Measurements from ENCODE around the gene RANBP3.
A peak's percentile ranks its signal among the peaks of the same experiment; 100 is the strongest.

RANBP3 gene

GRCh38 chr19:5918463-5919079, 59.4 kb downstream of the RANBP3 start:
- no peak for DNase-seq

- DNase-seq: no peak
Measured at GRCh38 chr19:5917431-5918107, 60.4 kb downstream of the RANBP3 start.

GRCh38 chr19:5916181-5916708, 61.7 kb downstream of the RANBP3 start:
- DNase-seq: no peak

- no peak for DNase-seq
Measured at GRCh38 chr19:5915782-5916165, 62.2 kb downstream of the RANBP3 start.

GRCh38 chr19:5914946-5915781, 62.8 kb downstream of the RANBP3 start:
- DNase-seq: no peak

GRCh38 chr19:5914358-5914774, 63.6 kb downstream of the RANBP3 start:
- DNase-seq: no peak

- DNase-seq: no peak
Measured at GRCh38 chr19:5913739-5914357, 64.1 kb downstream of the RANBP3 start, which contains the start of gene CAPS. Gene CAPS, plus strand, starts transcription at chr19:5914254. Its CDS starts 153 bp downstream, at chr19:5914407.

GRCh38 chr19:5911366-5911765, 66.6 kb downstream of the RANBP3 start:
- DNase-seq: no peak

- DNase-seq: no peak
Measured at GRCh38 chr19:5910638-5910907, 67.4 kb downstream of the RANBP3 start.

GRCh38 chr19:5908773-5909442, 69.0 kb downstream of the RANBP3 start:
- no peak for DNase-seq

- DNase-seq: no peak
Measured at GRCh38 chr19:5907241-5907640, 70.7 kb downstream of the RANBP3 start.

GRCh38 chr19:5905114-5905778, 72.7 kb downstream of the RANBP3 start:
- DNase-seq: no peak

GRCh38 chr19:5904352-5905113, 73.4 kb downstream of the RANBP3 start, which contains the start of gene VMAC:
Gene VMAC, plus strand, starts transcription at chr19:5904872. Its CDS starts 19 bp downstream, at chr19:5904891.
- DNase-seq: peak; percentile 100

- peak; percentile 96 for DNase-seq
Measured at GRCh38 chr19:5903624-5904351, 74.2 kb downstream of the RANBP3 start, which contains the start of gene NDUFA11. Gene NDUFA11, minus strand, starts transcription at chr19:5903790. Its CDS starts 82 bp downstream, at chr19:5903708.

GRCh38 chr19:5903056-5903623, 74.8 kb downstream of the RANBP3 start:
- no peak for DNase-seq

- DNase-seq: no peak
Measured at GRCh38 chr19:5900976-5901375, 77.0 kb downstream of the RANBP3 start.

- no peak for DNase-seq
Measured at GRCh38 chr19:5899728-5900526, 78.0 kb downstream of the RANBP3 start.

- DNase-seq: no peak
Measured at GRCh38 chr19:5897189-5897969, 80.6 kb downstream of the RANBP3 start.
